HUDEP-2 (cell line): ENCODE data around the gene SPPL3.
A peak's percentile ranks its signal among the peaks of the same experiment; 100 is the strongest.
"Not testable (repeated sequence)": the region's sequence is repeated elsewhere in the genome, so short reads cannot be mapped to it uniquely, and the experiment has no call there.

ENCODE experiments used
- DNase-seq, 76 experiments: peaks; one replicate each; lab custom pipeline; 2025; ENCODE audit not compliant: unreplicated experiment in 76 of 76; lab: John Stamatoyannopoulos, UW

Gene SPPL3

DNA sequence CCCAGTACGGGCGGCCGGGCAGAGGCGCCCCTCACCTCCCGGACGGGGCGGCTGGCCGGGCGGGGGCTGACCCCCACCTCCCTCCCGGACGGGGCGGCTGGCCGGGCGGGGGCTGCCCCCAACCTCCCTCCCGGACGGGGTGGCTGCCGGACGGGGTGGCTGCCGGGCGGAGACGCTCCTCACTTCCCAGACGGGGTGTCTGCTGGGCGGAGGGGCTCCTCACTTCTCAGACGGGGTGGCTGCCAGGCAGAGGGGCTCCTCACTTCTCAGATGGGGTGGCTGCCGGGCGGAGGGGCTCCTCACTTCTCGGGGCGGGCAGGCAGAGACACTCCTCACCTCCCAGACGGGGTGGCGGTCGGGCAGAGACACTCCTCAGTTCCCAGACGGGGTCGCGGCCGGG, 172.0 kb downstream of the SPPL3 start:
- DNase-seq, result not testable (repeated sequence)

DNA sequence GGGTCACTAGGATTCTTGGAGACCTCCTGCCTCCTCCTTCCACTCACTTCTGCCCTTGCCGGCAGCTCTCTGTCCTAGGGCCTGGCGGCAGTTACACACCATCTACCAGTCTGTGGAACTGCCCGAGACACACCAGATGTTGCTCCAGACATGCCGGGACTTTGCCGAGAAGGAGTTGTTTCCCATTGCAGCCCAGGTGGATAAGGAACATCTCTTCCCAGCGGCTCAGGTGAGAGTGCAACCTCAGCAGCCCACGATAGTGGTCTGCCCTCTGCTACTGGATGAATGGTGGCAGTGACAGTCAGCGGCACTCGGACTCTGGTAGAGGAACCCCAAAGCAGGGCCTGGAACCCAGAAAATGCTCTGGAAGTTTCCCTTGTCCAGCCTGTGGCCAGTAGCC, 177.2 kb downstream of the SPPL3 start:
- DNase-seq, result no peak

DNA sequence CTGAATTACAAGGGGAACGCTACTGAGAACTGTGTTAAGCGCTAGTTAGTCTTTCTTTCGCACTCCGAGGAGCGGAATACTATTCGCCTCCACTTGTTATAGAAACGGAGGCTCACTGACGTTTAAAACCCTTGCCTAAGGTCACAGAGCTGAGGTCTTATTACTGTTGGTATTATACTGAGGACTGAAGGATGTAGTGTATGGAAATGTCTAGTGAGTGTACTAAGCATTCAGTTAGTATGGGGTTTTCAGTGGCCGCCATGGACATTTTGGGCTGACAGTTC, 177.7 kb downstream of the SPPL3 start:
- DNase-seq, result no peak

DNA sequence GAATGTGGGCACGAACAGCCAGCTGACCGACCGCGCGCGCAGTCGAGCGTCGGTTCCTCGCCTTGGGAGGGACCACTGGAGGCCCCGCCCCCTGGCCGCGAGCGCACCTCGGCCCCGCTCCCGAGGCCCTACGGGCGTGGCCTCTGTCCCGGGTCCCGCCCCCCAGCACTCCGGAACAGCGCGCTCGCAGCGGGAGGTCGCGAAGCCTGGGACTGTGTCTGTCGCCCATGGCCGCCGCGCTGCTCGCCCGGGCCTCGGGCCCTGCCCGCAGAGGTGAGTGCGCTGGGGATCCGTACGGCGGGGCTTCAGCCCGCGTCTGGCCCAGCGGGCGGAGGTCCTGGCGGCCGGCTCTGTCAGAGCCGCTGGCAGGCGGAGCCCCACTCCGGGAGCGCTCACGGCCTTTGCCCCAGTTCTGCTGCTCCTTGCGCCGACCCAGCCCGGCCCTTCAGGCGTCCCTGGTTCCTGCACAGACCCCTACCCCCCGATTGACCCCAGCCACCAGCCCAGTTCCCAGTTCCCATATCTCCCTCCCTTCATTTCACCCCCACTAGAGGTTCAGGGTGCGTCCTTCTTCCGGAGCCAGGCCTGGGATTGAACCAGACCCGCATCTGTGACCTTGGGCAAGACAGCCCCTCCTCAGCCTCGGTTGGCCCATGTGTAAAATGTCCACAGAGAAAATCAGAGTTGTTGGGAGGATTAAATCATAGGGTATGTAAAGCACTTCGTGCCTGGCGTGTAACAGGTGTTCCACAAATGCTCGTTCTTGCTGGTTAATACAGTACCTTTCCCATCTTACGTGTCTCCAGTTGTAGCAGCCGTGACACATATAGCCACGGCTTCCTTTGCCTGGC, 178.3 kb downstream of the SPPL3 start, which contains the start of gene ACADS:
Gene ACADS, plus strand, starts transcription at position 168 of the 851 bp plus-strand sequence. Its CDS starts 60 bp downstream, at position 228.
- peak in 73 of 76 experiments; percentile 18 to 89 (median 71) for DNase-seq

- DNase-seq, result no peak
Observed at GRCh38 chr12:120725151-120725658, 179.0 kb downstream of the SPPL3 start.

- no peak for DNase-seq
Observed at GRCh38 chr12:120724720-120725119, 179.4 kb downstream of the SPPL3 start.

- no peak for DNase-seq
Observed at GRCh38 chr12:120722784-120723183, 181.4 kb downstream of the SPPL3 start.

DNA sequence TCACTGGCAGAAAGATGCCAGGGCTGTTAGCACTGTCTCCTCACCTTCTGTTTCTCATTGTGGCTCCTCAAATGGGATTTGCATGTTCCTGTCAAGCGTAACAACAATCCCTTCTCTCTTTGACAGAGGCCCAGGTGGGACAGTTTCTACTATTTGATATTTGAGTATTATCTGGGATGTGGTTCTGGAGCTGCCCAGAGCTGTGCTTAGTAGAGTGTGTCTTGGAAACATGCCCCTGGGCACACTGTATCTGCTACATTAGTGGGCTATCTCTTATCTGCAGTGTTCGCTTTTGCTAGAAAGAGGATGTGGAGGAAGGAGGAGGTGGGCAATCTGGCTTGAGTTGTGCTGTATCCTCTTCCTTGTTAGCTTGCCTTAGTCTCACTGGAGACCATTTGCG, 182.3 kb downstream of the SPPL3 start:
- peak in 2 of 76 experiments; percentile 4 to 8 for DNase-seq

GRCh38 chr12:120720987-120721801, 183.0 kb downstream of the SPPL3 start:
- no peak for DNase-seq

GRCh38 chr12:120720234-120720986, 183.7 kb downstream of the SPPL3 start:
- peak in 53 of 76 experiments; percentile 8 to 81 (median 48) for DNase-seq

- DNase-seq, result peak in 44 of 76 experiments; percentile 7 to 62 (median 30)
Observed at GRCh38 chr12:120719496-120720233, 184.5 kb downstream of the SPPL3 start.

- no peak for DNase-seq
Observed at GRCh38 chr12:120719072-120719471, 185.1 kb downstream of the SPPL3 start.

DNA sequence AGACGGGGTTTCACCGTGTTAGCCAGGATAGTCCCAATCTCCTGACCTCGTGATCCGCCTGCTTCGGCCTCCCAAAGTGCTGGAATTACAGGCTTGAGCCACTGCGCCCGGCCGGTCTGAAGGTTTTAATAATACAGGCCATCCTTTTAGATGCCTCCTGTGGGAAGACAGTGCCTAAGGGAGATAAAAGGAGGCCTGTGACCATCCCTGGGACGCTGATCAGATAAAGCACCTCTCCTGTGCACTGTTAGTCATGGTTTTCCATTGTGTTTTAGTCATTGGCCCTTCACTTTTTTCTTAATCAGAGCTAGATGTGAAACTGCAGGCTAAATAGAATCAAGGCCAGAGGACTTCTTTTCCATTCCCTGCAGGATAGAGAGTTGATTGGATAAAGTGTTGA, 186.1 kb downstream of the SPPL3 start:
- DNase-seq, result no peak

- DNase-seq, result peak in 70 of 76 experiments; percentile 8 to 84 (median 54)
Observed at GRCh38 chr12:120713861-120714482, 190.2 kb downstream of the SPPL3 start.

- DNase-seq, result no peak
Observed at GRCh38 chr12:120712610-120713009, 191.5 kb downstream of the SPPL3 start.
